Vagina (tissue), 2 donors: ENCODE measurements around the gene CTDSP1.

Experiments used
- CTCF ChIP-seq, 3 experiments: fragments of 450-650 bp in 2 of 3; fragments of 200-600 bp in 1 of 3; sonication (generic) in 1 of 3; IDR thresholded peaks; one replicate each; pipeline ENCODE4 v1.5.1; 2017 to 2019; ENCODE audit warnings: antibody characterized with exemption in 3 of 3, mild to moderate bottlenecking in 2 of 3, moderate library complexity in 2 of 3
- POLR2A ChIP-seq, 2 donors: fragments of 450-650 bp; IDR thresholded peaks; one replicate each; pipeline ENCODE4 v1.6.1; 2017; ENCODE audit warnings: antibody characterized with exemption in 2 of 2, mild to moderate bottlenecking in 2 of 2, moderate library complexity in 2 of 2
- POLR2AphosphoS5 ChIP-seq, 2 donors: sonication (generic); formaldehyde crosslinking; IDR thresholded peaks; one replicate each; pipeline ENCODE4 v1.9.0; 2017; ENCODE audit warnings: antibody characterized with exemption in 2 of 2, mild to moderate bottlenecking in 2 of 2, low read depth in 1 of 2; ENCODE audit not compliant: insufficient read depth in 1 of 2

- TF ChIP-seq POLR2A (IDR thresholded peaks at IDR 0.05) (no peak), CTCF (IDR thresholded peaks at IDR 0.05) (no peak), POLR2AphosphoS5 (IDR thresholded peaks at IDR 0.05; ENCODE audit: insufficient read depth in 1 of 2, low read depth in 1 of 2) (no peak)
These were observed 27.7 kb upstream of the CTDSP1 start for GRCh38 chr2:218371983-218372350.
